ENCODE results near the gene DCLRE1A. TPM values are rescaled to one million over a fixed set of nuclear protein-coding genes. Genes with fewer than 3 reads are reported as not detected.

Gene DCLRE1A
- total RNA-seq, 1 donor from 2014 or later = 7.3 TPM

- peaks cover 1% of the 10 kb centered on the region for H3K4me1 Mint-ChIP-seq (ENCODE audit: unreplicated experiment)
- no peaks in the 10 kb centered on the region for H3K36me3 Mint-ChIP-seq (ENCODE audit: unreplicated experiment)
- H3K27ac Mint-ChIP-seq (ENCODE audit: unreplicated experiment) = no peak overlapping the region
- no peak for TF ChIP-seq CTCF (IDR thresholded peaks at IDR 0.05)
- H3K4me3 Mint-ChIP-seq (ENCODE audit: unreplicated experiment) = no peak overlapping the region
- peaks cover 33% of the 10 kb centered on the region for H3K27me3 Mint-ChIP-seq (ENCODE audit: unreplicated experiment)
- H3K9me3 Mint-ChIP-seq (ENCODE audit: unreplicated experiment) = no peaks in the 10 kb centered on the region
- DNase-seq (ENCODE audit: extremely low spot score, unreplicated experiment) = no peak
These were observed 52.3 kb downstream of the DCLRE1A start for GRCh38 chr10:113801569-113801968.

GRCh38 chr10:113791691-113792090, 62.2 kb downstream of the DCLRE1A start:
- Mint-ChIP-seq H3K4me1 (ENCODE audit: unreplicated experiment) (peaks cover 18% of the 10 kb centered on the region), H3K27me3 (ENCODE audit: unreplicated experiment) (peaks cover 18% of the 10 kb centered on the region), H3K4me3 (ENCODE audit: unreplicated experiment) (no peak overlapping the region), H3K36me3 (ENCODE audit: unreplicated experiment) (no peaks in the 10 kb centered on the region), H3K27ac (ENCODE audit: unreplicated experiment) (no peak overlapping the region), H3K9me3 (ENCODE audit: unreplicated experiment) (no peaks in the 10 kb centered on the region)
- no peak for TF ChIP-seq CTCF (IDR thresholded peaks at IDR 0.05)
- no peak for DNase-seq (ENCODE audit: extremely low spot score, unreplicated experiment)

GRCh38 chr10:113788604-113789083, 65.2 kb downstream of the DCLRE1A start:
- no peak for DNase-seq (ENCODE audit: extremely low spot score, unreplicated experiment)
- Mint-ChIP-seq H3K9me3 (ENCODE audit: unreplicated experiment) (no peaks in the 10 kb centered on the region), H3K27me3 (ENCODE audit: unreplicated experiment) (no peaks in the 10 kb centered on the region), H3K27ac (ENCODE audit: unreplicated experiment) (peak overlapping the region; percentile 87), H3K36me3 (ENCODE audit: unreplicated experiment) (no peaks in the 10 kb centered on the region), H3K4me1 (ENCODE audit: unreplicated experiment) (peaks cover 11% of the 10 kb centered on the region), H3K4me3 (ENCODE audit: unreplicated experiment) (no peak overlapping the region)
- no peak for TF ChIP-seq CTCF (IDR thresholded peaks at IDR 0.05)

Other genes starting within 250 kb of the DCLRE1A start
- not detected in 2 replicates for gene NRAP, start 190.0 kb downstream of the DCLRE1A start, total RNA-seq
- 30.1 and 34.2 TPM in 2 replicates for gene CASP7, start 174.2 kb downstream of the DCLRE1A start, total RNA-seq
- 0.11 TPM in 1 of 2 replicates, not detected in the other for gene PLEKHS1, start 102.4 kb downstream of the DCLRE1A start, total RNA-seq
- 36.4 and 39.3 TPM in 2 replicates for gene NHLRC2, start 579 bp upstream of the DCLRE1A start, total RNA-seq
- 0.68 and 0.97 TPM in 2 replicates for gene ADRB1, start 189.8 kb upstream of the DCLRE1A start, total RNA-seq

Measured in osteocyte (in vitro differentiated cells).